A549 treated with DMSO at 1 μM for 4 hours (cell line): ENCODE measurements around the gene CD300C. TPM values are rescaled to one million over a fixed set of nuclear protein-coding genes. Genes with fewer than 3 reads are reported as not detected.

ENCODE experiments used
- total RNA-seq: library from RNA; stranded (reverse); fragments of 200-300 nt; extraction: Qiagen RNA extraction; gene quantifications from 5 replicates; pipeline ENCODE4 v1.2.3, GENCODE V29; 2022; ENCODE audit warnings: low read depth

CD300C gene
- total RNA-seq: 0.15 to 0.26 TPM (median 0.23 TPM) in 5 replicates

GRCh38 chr17:74545843-74546230 lies at the start of gene CD300C:
CD300C (minus strand) TSS chr17:74546115; CDS start chr17:74545782, 333 bp downstream.

GRCh38 chr17:74592087-74592990 lies 46.4 kb upstream of the CD300C start, which contains the start of gene CD300LD:
CD300LD (minus strand) TSS chr17:74592283; CDS start chr17:74592202, 81 bp downstream.

GRCh38 chr17:74567397-74567796 lies 21.5 kb upstream of the CD300C start, which contains the start of gene CD300H:
CD300H (minus strand) TSS chr17:74567509.

GRCh38 chr17:74531231-74531761 lies 14.6 kb downstream of the CD300C start, which contains the start of gene CD300LB:
CD300LB (minus strand) TSS chr17:74531475; CDS start chr17:74531350, 125 bp downstream.

Other genes with a start within 250 kb of the CD300C start
- gene KIF19, start 219.9 kb downstream of the CD300C start, total RNA-seq: not detected in 5 replicates
- 0.08 TPM in 1 of 5 replicates, not detected in the others for gene BTBD17, start 184.2 kb downstream of the CD300C start, total RNA-seq
- not detected in 5 replicates for gene GPR142, start 178.6 kb downstream of the CD300C start, total RNA-seq
- 61.8 to 88.6 TPM (median 75.6 TPM) in 5 replicates for gene GPRC5C, start 114.0 kb downstream of the CD300C start, total RNA-seq
- gene CD300A, start 79.5 kb downstream of the CD300C start, total RNA-seq: 0.06 to 1.1 TPM (median 0.08 TPM) in 4 of 5 replicates, not detected in the other
- gene CD300LB, start 14.6 kb downstream of the CD300C start, total RNA-seq: 0.07 to 0.12 TPM in 2 of 5 replicates, not detected in the others
- 0.53 to 0.88 TPM (median 0.55 TPM) in 3 of 5 replicates, not detected in the others for gene CD300H, start 21.4 kb upstream of the CD300C start, total RNA-seq
- not detected in 5 replicates for gene CD300LD, start 46.2 kb upstream of the CD300C start, total RNA-seq
- gene CD300E, start 77.6 kb upstream of the CD300C start, total RNA-seq: not detected in 5 replicates
- not detected in 5 replicates for gene CD300LF, start 166.8 kb upstream of the CD300C start, total RNA-seq
- 0.99 to 1.6 TPM (median 1.3 TPM) in 5 replicates for gene RAB37, start 191.1 kb upstream of the CD300C start, total RNA-seq
- gene NHERF1, start 202.5 kb upstream of the CD300C start, total RNA-seq: 35.8 to 49.4 TPM (median 45.3 TPM) in 5 replicates
- 52.1 to 64.3 TPM (median 56.3 TPM) in 5 replicates for gene NAT9, start 230.2 kb upstream of the CD300C start, total RNA-seq